GM12891 (cell line): ENCODE measurements around the gene SMG6.

ENCODE experiments used
- POLR2A ChIP-seq: IDR thresholded peaks from 2 replicates; pipeline ENCODE4 v1.6.1; 2011; ENCODE audit warnings: low read depth, low read length, control low read depth
- POLR2AphosphoS5 ChIP-seq: IDR thresholded peaks from 2 replicates; pipeline ENCODE4 v1.6.1; 2011; ENCODE audit warnings: low read depth, low read length, control low read depth
- POU2F2 ChIP-seq: IDR thresholded peaks from 2 replicates; pipeline ENCODE4 v1.6.1; 2011; ENCODE audit warnings: low read depth, mild to moderate bottlenecking, control low read depth, low read length, moderate library complexity
- TAF1 ChIP-seq: IDR thresholded peaks from 2 replicates; pipeline ENCODE4 v1.6.1; 2011; ENCODE audit warnings: low read depth, low read length, control low read depth

- TF ChIP-seq POLR2AphosphoS5 (no peak), POLR2A (no peak), TAF1 (no peak), POU2F2 (0 out of 2 replicates have a peak, but pooled peaks have one; percentile 23)
These were observed 236.5 kb downstream of the SMG6 start for GRCh38 chr17:2067048-2067561.
